Gastrocnemius medialis (tissue), 4 donors: ENCODE data around the gene PHTF2.

Experiments used
- POLR2A ChIP-seq, 2 donors: fragments of 450-650 bp; IDR thresholded peaks; one replicate each; pipeline ENCODE4 v1.6.1; 2017; ENCODE audit warnings: antibody characterized with exemption in 2 of 2, mild to moderate bottlenecking in 2 of 2, moderate library complexity in 2 of 2
- TF ChIP-seq, protein P1 (sequence below), 5 experiments: fragments of 450-650 bp in 3 of 5; fragments of 200-600 bp in 2 of 5; sonication (generic) in 2 of 5; IDR thresholded peaks in 4 of 5; conservative IDR thresholded peaks in 1 of 5; 1 replicate in 4 of 5; 2 replicates in 1 of 5; pipeline ENCODE4 v1.5.1; 2016 to 2019; ENCODE audit warnings: antibody characterized with exemption in 5 of 5, mild to moderate bottlenecking in 3 of 5, moderate library complexity in 3 of 5

DNA sequence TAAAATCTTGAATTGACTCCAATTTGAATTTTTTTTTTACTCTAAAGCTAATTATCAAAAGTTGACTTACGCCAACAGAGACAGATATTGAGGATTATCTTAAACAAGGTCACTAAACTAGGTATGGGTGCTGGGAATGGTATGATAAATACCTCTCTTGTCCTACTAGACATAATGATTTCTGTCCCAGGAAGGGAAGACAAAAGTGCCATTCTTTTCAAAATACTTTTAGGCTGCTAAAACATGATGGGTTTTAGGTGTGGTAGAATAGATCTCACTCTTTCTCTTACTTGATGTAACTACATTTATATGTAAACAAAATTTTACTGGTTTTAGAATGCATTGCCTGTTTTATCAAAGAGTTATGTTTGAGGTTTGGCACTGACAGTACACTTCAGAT is 15.5 kb upstream of the PHTF2 start:
- TF ChIP-seq, protein P1, sequence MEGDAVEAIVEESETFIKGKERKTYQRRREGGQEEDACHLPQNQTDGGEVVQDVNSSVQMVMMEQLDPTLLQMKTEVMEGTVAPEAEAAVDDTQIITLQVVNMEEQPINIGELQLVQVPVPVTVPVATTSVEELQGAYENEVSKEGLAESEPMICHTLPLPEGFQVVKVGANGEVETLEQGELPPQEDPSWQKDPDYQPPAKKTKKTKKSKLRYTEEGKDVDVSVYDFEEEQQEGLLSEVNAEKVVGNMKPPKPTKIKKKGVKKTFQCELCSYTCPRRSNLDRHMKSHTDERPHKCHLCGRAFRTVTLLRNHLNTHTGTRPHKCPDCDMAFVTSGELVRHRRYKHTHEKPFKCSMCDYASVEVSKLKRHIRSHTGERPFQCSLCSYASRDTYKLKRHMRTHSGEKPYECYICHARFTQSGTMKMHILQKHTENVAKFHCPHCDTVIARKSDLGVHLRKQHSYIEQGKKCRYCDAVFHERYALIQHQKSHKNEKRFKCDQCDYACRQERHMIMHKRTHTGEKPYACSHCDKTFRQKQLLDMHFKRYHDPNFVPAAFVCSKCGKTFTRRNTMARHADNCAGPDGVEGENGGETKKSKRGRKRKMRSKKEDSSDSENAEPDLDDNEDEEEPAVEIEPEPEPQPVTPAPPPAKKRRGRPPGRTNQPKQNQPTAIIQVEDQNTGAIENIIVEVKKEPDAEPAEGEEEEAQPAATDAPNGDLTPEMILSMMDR (IDR thresholded peaks at IDR 0.05 in 4 of 5, conservative IDR thresholded peaks at IDR 0.05 in 1 of 5) = no peak
- no peak for TF ChIP-seq POLR2A (IDR thresholded peaks at IDR 0.05)
